Measurements from ENCODE around the gene CSNK2A3. TPM values are rescaled to one million over a fixed set of nuclear protein-coding genes. Genes with fewer than 3 reads are reported as not detected.

Gene CSNK2A3
- total and polyA plus RNA-seq, 7 experiments from 2014 or later = 0.46 to 1.6 (median 0.66) TPM

- peaks cover 0 to 5% (median 0%) of the 10 kb centered on the region in 7 donors for H3K4me1 Mint-ChIP-seq
- DNase-seq (no peak), ATAC-seq (no peak)
- H3K27me3 Mint-ChIP-seq = peaks cover 0 to 15% (median 9%) of the 10 kb centered on the region in 5 donors
- POLR2A ChIA-PET = no interaction called here
- Histone ChIP-seq H3K27me3 (ENCODE audit: control insufficient read depth in 2 of 2, insufficient read depth in 2 of 2, low read length in 2 of 2) (no peaks in the 10 kb centered on the region), H3K4me3 (ENCODE audit: low read length) (no peak overlapping the region), H3K4me1 (ENCODE audit: control insufficient read depth in 2 of 2, insufficient read depth in 2 of 2, low read length in 2 of 2) (no peaks in the 10 kb centered on the region), H3K36me3 (ENCODE audit: control insufficient read depth in 2 of 3, insufficient read depth in 3 of 3, low read length in 3 of 3) (no peaks in the 10 kb centered on the region), H3K27ac (ENCODE audit: low read depth, low read length) (no peak overlapping the region), H3K9me3 (ENCODE audit: control insufficient read depth in 2 of 3, low read length in 3 of 3) (no peaks in the 10 kb centered on the region)
- H3K27ac Mint-ChIP-seq = no peak overlapping the region
- intact Hi-C loops (cut with micrococcal nuclease) = no loop called here
- CTCF ChIA-PET = interaction anchor here (0.6 kb wide), 1 partner anchor 315 kb away, joined by 4 read pairs; no protein-coding TSS in a partner anchor
- H3K4me3 Mint-ChIP-seq = no peak overlapping the region
- no peaks in the 10 kb centered on the region for H3K36me3 Mint-ChIP-seq
- H3K9me3 Mint-ChIP-seq = no peaks in the 10 kb centered on the region
Measured at GRCh38 chr11:11346303-11346702, 6.7 kb downstream of the CSNK2A3 start.

- H3K27me3 Mint-ChIP-seq = peaks cover 0 to 15% (median 5%) of the 10 kb centered on the region in 5 donors
- POLR2A ChIA-PET = no interaction called here
- CTCF ChIA-PET = no interaction called here
Measured at GRCh38 chr11:11345099-11345498, 8.0 kb downstream of the CSNK2A3 start.

GRCh38 chr11:11344045-11344444 lies 9.0 kb downstream of the CSNK2A3 start:
- intact Hi-C loops (cut with micrococcal nuclease) = no loop called here
- ChIA-PET CTCF (no interaction called here), POLR2A (no interaction called here)
- Histone ChIP-seq H3K36me3 (ENCODE audit: control insufficient read depth in 2 of 3, insufficient read depth in 3 of 3, low read length in 3 of 3) (no peaks in the 10 kb centered on the region), H3K9me3 (ENCODE audit: control insufficient read depth in 2 of 3, low read length in 3 of 3) (no peaks in the 10 kb centered on the region), H3K4me3 (ENCODE audit: low read length) (no peak overlapping the region), H3K27me3 (ENCODE audit: control insufficient read depth in 2 of 2, insufficient read depth in 2 of 2, low read length in 2 of 2) (no peaks in the 10 kb centered on the region), H3K27ac (ENCODE audit: low read depth, low read length) (no peak overlapping the region), H3K4me1 (ENCODE audit: control insufficient read depth in 2 of 2, insufficient read depth in 2 of 2, low read length in 2 of 2) (no peaks in the 10 kb centered on the region)
- no peak for DNase-seq
- Mint-ChIP-seq H3K36me3 (no peaks in the 10 kb centered on the region), H3K27ac (no peak overlapping the region), H3K4me1 (peaks cover 0 to 5% (median 0%) of the 10 kb centered on the region in 7 donors), H3K9me3 (no peaks in the 10 kb centered on the region), H3K4me3 (no peak overlapping the region), H3K27me3 (peaks cover 0 to 16% (median 4%) of the 10 kb centered on the region in 5 donors)
- peak; percentile 3 for ATAC-seq

More at GRCh38 chr11:11345099-11345498, 8.0 kb downstream of the CSNK2A3 start:
- H3K4me3 Mint-ChIP-seq = no peak overlapping the region
- no peaks in the 10 kb centered on the region for H3K9me3 Mint-ChIP-seq
- Histone ChIP-seq H3K27me3 (ENCODE audit: control insufficient read depth in 2 of 2, insufficient read depth in 2 of 2, low read length in 2 of 2) (no peaks in the 10 kb centered on the region), H3K27ac (ENCODE audit: low read depth, low read length) (no peak overlapping the region), H3K4me3 (ENCODE audit: low read length) (no peak overlapping the region), H3K36me3 (ENCODE audit: control insufficient read depth in 2 of 3, insufficient read depth in 3 of 3, low read length in 3 of 3) (no peaks in the 10 kb centered on the region), H3K9me3 (ENCODE audit: control insufficient read depth in 2 of 3, low read length in 3 of 3) (no peaks in the 10 kb centered on the region), H3K4me1 (ENCODE audit: control insufficient read depth in 2 of 2, insufficient read depth in 2 of 2, low read length in 2 of 2) (no peaks in the 10 kb centered on the region)
- no peaks in the 10 kb centered on the region for H3K36me3 Mint-ChIP-seq
- ATAC-seq (no peak), DNase-seq (no peak)
- H3K4me1 Mint-ChIP-seq = peaks cover 0 to 5% (median 0%) of the 10 kb centered on the region in 7 donors
- intact Hi-C loops (cut with micrococcal nuclease) = no loop called here
- no peak overlapping the region for H3K27ac Mint-ChIP-seq

- no peaks in the 10 kb centered on the region for H3K36me3 Mint-ChIP-seq
- no peak overlapping the region for H3K4me3 Mint-ChIP-seq
- Histone ChIP-seq H3K4me3 (ENCODE audit: low read length) (no peak overlapping the region), H3K27me3 (ENCODE audit: control insufficient read depth in 2 of 2, insufficient read depth in 2 of 2, low read length in 2 of 2) (no peaks in the 10 kb centered on the region), H3K9me3 (ENCODE audit: control insufficient read depth in 2 of 3, low read length in 3 of 3) (no peaks in the 10 kb centered on the region), H3K36me3 (ENCODE audit: control insufficient read depth in 2 of 3, insufficient read depth in 3 of 3, low read length in 3 of 3) (no peaks in the 10 kb centered on the region), H3K27ac (ENCODE audit: low read depth, low read length) (no peak overlapping the region), H3K4me1 (ENCODE audit: control insufficient read depth in 2 of 2, insufficient read depth in 2 of 2, low read length in 2 of 2) (no peaks in the 10 kb centered on the region)
- intact Hi-C loops (cut with micrococcal nuclease) = no loop called here
- H3K27ac Mint-ChIP-seq = no peak overlapping the region
- H3K27me3 Mint-ChIP-seq = peaks cover 0 to 27% (median 10%) of the 10 kb centered on the region in 5 donors
- DNase-seq = no peak
- ChIA-PET POLR2A (no interaction called here), CTCF (no interaction called here)
- H3K4me1 Mint-ChIP-seq = peaks cover 0 to 3% (median 0%) of the 10 kb centered on the region in 7 donors
- ATAC-seq = no peak
- H3K9me3 Mint-ChIP-seq = peaks cover 0 to 2% (median 0%) of the 10 kb centered on the region in 11 donors
Measured at GRCh38 chr11:11338304-11338703, 14.7 kb downstream of the CSNK2A3 start.

- intact Hi-C loops (cut with micrococcal nuclease) = no loop called here
- ATAC-seq (no peak), DNase-seq (no peak)
- POLR2A ChIA-PET = no interaction called here
- H3K27me3 Mint-ChIP-seq = peaks cover 0 to 27% (median 10%) of the 10 kb centered on the region in 5 donors
- Histone ChIP-seq H3K9me3 (ENCODE audit: control insufficient read depth in 2 of 3, low read length in 3 of 3) (no peaks in the 10 kb centered on the region), H3K36me3 (ENCODE audit: control insufficient read depth in 2 of 3, insufficient read depth in 3 of 3, low read length in 3 of 3) (no peaks in the 10 kb centered on the region), H3K27me3 (ENCODE audit: control insufficient read depth in 2 of 2, insufficient read depth in 2 of 2, low read length in 2 of 2) (no peaks in the 10 kb centered on the region), H3K27ac (ENCODE audit: low read depth, low read length) (no peak overlapping the region), H3K4me3 (ENCODE audit: low read length) (no peak overlapping the region), H3K4me1 (ENCODE audit: control insufficient read depth in 2 of 2, insufficient read depth in 2 of 2, low read length in 2 of 2) (no peaks in the 10 kb centered on the region)
- no peak overlapping the region for H3K4me3 Mint-ChIP-seq
- H3K9me3 Mint-ChIP-seq = peaks cover 0 to 2% (median 0%) of the 10 kb centered on the region in 11 donors
- H3K4me1 Mint-ChIP-seq = peaks cover 0 to 3% (median 0%) of the 10 kb centered on the region in 7 donors
- H3K27ac Mint-ChIP-seq = no peak overlapping the region
- no peaks in the 10 kb centered on the region for H3K36me3 Mint-ChIP-seq
- CTCF ChIA-PET = no interaction called here
Measured at GRCh38 chr11:11336664-11337063, 16.4 kb downstream of the CSNK2A3 start.

- Mint-ChIP-seq H3K4me3 (no peak overlapping the region), H3K9me3 (peaks cover 0 to 2% (median 0%) of the 10 kb centered on the region in 11 donors), H3K27me3 (peaks cover 0 to 27% (median 10%) of the 10 kb centered on the region in 5 donors), H3K4me1 (peaks cover 0 to 3% (median 0%) of the 10 kb centered on the region in 7 donors), H3K36me3 (no peaks in the 10 kb centered on the region), H3K27ac (no peak overlapping the region)
- no peaks in the 10 kb centered on the region for H3K27me3 ChIP-seq (ENCODE audit: control insufficient read depth in 2 of 2, insufficient read depth in 2 of 2, low read length in 2 of 2)
- H3K9me3 ChIP-seq (ENCODE audit: control insufficient read depth in 2 of 3, low read length in 3 of 3) = no peaks in the 10 kb centered on the region
- no peak overlapping the region for H3K27ac ChIP-seq (ENCODE audit: low read depth, low read length)
- POLR2A ChIA-PET = no interaction called here
- no peaks in the 10 kb centered on the region for H3K36me3 ChIP-seq (ENCODE audit: control insufficient read depth in 2 of 3, insufficient read depth in 3 of 3, low read length in 3 of 3)
- no peak overlapping the region for H3K4me3 ChIP-seq (ENCODE audit: low read length)
- CTCF ChIA-PET = no interaction called here
- no peaks in the 10 kb centered on the region for H3K4me1 ChIP-seq (ENCODE audit: control insufficient read depth in 2 of 2, insufficient read depth in 2 of 2, low read length in 2 of 2)
- ATAC-seq (no peak), DNase-seq (no peak)
- intact Hi-C loops (cut with micrococcal nuclease) = no loop called here
Measured at GRCh38 chr11:11335043-11335442, 18.0 kb downstream of the CSNK2A3 start.

GRCh38 chr11:11334607-11335006 lies 18.4 kb downstream of the CSNK2A3 start:
- DNase-seq = no peak
- Histone ChIP-seq H3K4me1 (ENCODE audit: control insufficient read depth in 2 of 2, insufficient read depth in 2 of 2, low read length in 2 of 2) (no peaks in the 10 kb centered on the region), H3K27me3 (ENCODE audit: control insufficient read depth in 2 of 2, insufficient read depth in 2 of 2, low read length in 2 of 2) (no peaks in the 10 kb centered on the region), H3K36me3 (ENCODE audit: control insufficient read depth in 2 of 3, insufficient read depth in 3 of 3, low read length in 3 of 3) (no peaks in the 10 kb centered on the region), H3K27ac (ENCODE audit: low read depth, low read length) (no peak overlapping the region), H3K4me3 (ENCODE audit: low read length) (no peak overlapping the region), H3K9me3 (ENCODE audit: control insufficient read depth in 2 of 3, low read length in 3 of 3) (no peaks in the 10 kb centered on the region)
- Mint-ChIP-seq H3K4me3 (no peak overlapping the region), H3K9me3 (peaks cover 0 to 2% (median 0%) of the 10 kb centered on the region in 11 donors), H3K27me3 (peaks cover 0 to 23% (median 10%) of the 10 kb centered on the region in 5 donors), H3K27ac (no peak overlapping the region), H3K4me1 (peaks cover 0 to 3% (median 0%) of the 10 kb centered on the region in 7 donors), H3K36me3 (no peaks in the 10 kb centered on the region)
- ATAC-seq = no peak
- intact Hi-C loops (cut with micrococcal nuclease) = no loop called here
- POLR2A ChIA-PET = no interaction called here
- CTCF ChIA-PET = no interaction called here
